ENCODE results near the gene CFAP221. TPM values are rescaled to one million over a fixed set of nuclear protein-coding genes. Genes with fewer than 3 reads are reported as not detected.

CFAP221 gene
- total and polyA plus RNA-seq, 2 experiments from 2014 or later: 0.42 to 0.65 TPM

DNA sequence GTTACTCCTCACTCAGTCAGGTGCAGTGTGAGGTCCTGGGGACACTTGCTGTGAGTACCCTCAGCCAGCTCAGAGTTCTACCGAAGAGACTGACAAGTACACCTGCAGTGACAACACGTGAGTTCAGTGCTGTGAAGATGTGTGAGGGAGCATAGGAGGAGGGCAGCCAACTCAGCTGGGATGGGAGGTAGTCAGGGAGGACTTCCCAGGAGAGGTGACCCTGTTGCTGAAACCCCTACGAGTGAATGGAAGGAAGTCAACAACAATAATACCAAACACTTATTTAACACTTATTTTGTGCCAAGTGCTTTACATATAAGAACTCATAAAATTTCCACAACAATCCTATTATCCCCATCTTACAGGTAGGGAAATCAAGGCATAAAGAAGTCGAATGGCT, 145.0 kb downstream of the CFAP221 start:
- no peak for TF ChIP-seq CREB1 (CRISPR knock-in tag; IDR thresholded peaks at IDR 0.05; ENCODE audit: low read depth)
- no peak for TF ChIP-seq EZH2phosphoT487 (IDR thresholded peaks at IDR 0.05; ENCODE audit: unreplicated experiment)
- TF ChIP-seq JUNB (IDR thresholded peaks at IDR 0.05; ENCODE audit: unreplicated experiment): no peak
- no peak for TF ChIP-seq NANOG (IDR thresholded peaks at IDR 0.05; ENCODE audit: borderline replicate concordance)
- no peak for TF ChIP-seq ZNF114 (CRISPR knock-in tag; IDR thresholded peaks at IDR 0.05)
- no peak for TF ChIP-seq POLR2AphosphoS5 (IDR thresholded peaks at IDR 0.05; ENCODE audit: low read depth)
- TF ChIP-seq, protein P1, sequence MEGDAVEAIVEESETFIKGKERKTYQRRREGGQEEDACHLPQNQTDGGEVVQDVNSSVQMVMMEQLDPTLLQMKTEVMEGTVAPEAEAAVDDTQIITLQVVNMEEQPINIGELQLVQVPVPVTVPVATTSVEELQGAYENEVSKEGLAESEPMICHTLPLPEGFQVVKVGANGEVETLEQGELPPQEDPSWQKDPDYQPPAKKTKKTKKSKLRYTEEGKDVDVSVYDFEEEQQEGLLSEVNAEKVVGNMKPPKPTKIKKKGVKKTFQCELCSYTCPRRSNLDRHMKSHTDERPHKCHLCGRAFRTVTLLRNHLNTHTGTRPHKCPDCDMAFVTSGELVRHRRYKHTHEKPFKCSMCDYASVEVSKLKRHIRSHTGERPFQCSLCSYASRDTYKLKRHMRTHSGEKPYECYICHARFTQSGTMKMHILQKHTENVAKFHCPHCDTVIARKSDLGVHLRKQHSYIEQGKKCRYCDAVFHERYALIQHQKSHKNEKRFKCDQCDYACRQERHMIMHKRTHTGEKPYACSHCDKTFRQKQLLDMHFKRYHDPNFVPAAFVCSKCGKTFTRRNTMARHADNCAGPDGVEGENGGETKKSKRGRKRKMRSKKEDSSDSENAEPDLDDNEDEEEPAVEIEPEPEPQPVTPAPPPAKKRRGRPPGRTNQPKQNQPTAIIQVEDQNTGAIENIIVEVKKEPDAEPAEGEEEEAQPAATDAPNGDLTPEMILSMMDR (conservative IDR thresholded peaks at IDR 0.05; ENCODE audit: low read depth in 2 of 2): no peak
- H3K27ac Mint-ChIP-seq: no peak overlapping the region
- no peak overlapping the region for H3K4me2 ChIP-seq
- ATAC-seq (no peak), DNase-seq (ENCODE audit: low spot score) (no peak)
- peaks cover 4% of the 10 kb centered on the region; the same call in 2 of the 3 replicates for H3K36me3 Mint-ChIP-seq (ENCODE audit: low read depth)
- H3K4me1 ChIP-seq (ENCODE audit: insufficient read depth): 0 out of 2 replicates have a peak, but pooled peaks cover 1% of the 10 kb centered on the region
- peaks cover 7% of the 10 kb centered on the region for H3K27me3 Mint-ChIP-seq (ENCODE audit: insufficient read depth, low read depth, poor library complexity)
- no peak overlapping the region for H2AFZ ChIP-seq
- no peak overlapping the region for H3K4me3 ChIP-seq
- H3K9me3 Mint-ChIP-seq: no peaks in the 10 kb centered on the region
- H3K79me2 ChIP-seq (replicated peaks; ENCODE audit: insufficient read depth): no peaks in the 10 kb centered on the region
- no peak overlapping the region for H3K27ac ChIP-seq (ENCODE audit: low read depth)
- no peaks in the 10 kb centered on the region; the same call in 1 of the 2 replicates for H4K20me1 ChIP-seq (replicated peaks; ENCODE audit: insufficient read depth)
- H3K4me3 Mint-ChIP-seq: no peak overlapping the region
- H3F3A ChIP-seq (replicated peaks; ENCODE audit: low read depth): no peaks in the 10 kb centered on the region
- peaks cover 9% of the 10 kb centered on the region for H3K4me1 Mint-ChIP-seq
- H3K36me3 ChIP-seq (ENCODE audit: insufficient read depth): no peaks in the 10 kb centered on the region
- no peaks in the 10 kb centered on the region for H3K9me2 ChIP-seq (ENCODE audit: insufficient read depth)
- no peaks in the 10 kb centered on the region for H3K27me3 ChIP-seq (ENCODE audit: insufficient read depth)

DNA sequence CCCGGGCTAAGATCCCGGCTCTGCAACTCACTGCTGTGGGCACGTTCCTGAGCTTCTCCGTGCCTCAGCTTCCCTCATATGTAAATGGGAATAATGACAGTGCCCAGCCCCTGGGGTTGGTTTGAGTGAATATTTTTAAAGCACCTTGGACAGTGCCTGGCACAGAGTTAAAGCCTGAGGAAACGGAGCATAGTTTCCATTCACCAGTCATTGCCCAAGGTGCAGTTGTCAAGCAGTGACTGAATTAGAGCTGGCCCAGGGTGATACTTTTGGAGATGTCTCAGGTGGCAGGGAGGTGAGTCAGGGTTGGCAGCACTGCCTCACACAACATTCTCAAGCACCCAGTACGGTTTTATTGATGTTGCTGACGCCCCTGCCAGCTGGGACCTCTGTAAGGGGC, 146.9 kb downstream of the CFAP221 start:
- Histone ChIP-seq H3K4me3 (no peak overlapping the region), H2AFZ (no peak overlapping the region), H3K4me1 (ENCODE audit: insufficient read depth) (peaks cover 13% of the 10 kb centered on the region; the same call in 1 of the 2 replicates), H3F3A (replicated peaks; ENCODE audit: low read depth) (peaks cover 3% of the 10 kb centered on the region; the same call in 1 of the 2 replicates), H3K36me3 (ENCODE audit: insufficient read depth) (no peaks in the 10 kb centered on the region), H4K20me1 (replicated peaks; ENCODE audit: insufficient read depth) (no peaks in the 10 kb centered on the region), H3K79me2 (replicated peaks; ENCODE audit: insufficient read depth) (no peaks in the 10 kb centered on the region), H3K4me2 (no peak overlapping the region), H3K9me2 (ENCODE audit: insufficient read depth) (no peaks in the 10 kb centered on the region), H3K27me3 (ENCODE audit: insufficient read depth) (no peaks in the 10 kb centered on the region), H3K27ac (ENCODE audit: low read depth) (no peak overlapping the region)
- DNase-seq (ENCODE audit: low spot score) (no peak), ATAC-seq (no peak)
- Mint-ChIP-seq H3K9me3 (no peaks in the 10 kb centered on the region), H3K4me1 (peaks cover 21% of the 10 kb centered on the region), H3K4me3 (no peak overlapping the region), H3K27ac (no peak overlapping the region), H3K27me3 (ENCODE audit: insufficient read depth, low read depth, poor library complexity) (peaks cover 7% of the 10 kb centered on the region), H3K36me3 (ENCODE audit: low read depth) (peaks cover 4% of the 10 kb centered on the region; the same call in 2 of the 3 replicates)
- TF ChIP-seq ZNF114 (CRISPR knock-in tag; IDR thresholded peaks at IDR 0.05) (no peak), POLR2AphosphoS5 (IDR thresholded peaks at IDR 0.05; ENCODE audit: low read depth) (no peak), JUNB (IDR thresholded peaks at IDR 0.05; ENCODE audit: unreplicated experiment) (no peak)
- TF ChIP-seq, protein P2, sequence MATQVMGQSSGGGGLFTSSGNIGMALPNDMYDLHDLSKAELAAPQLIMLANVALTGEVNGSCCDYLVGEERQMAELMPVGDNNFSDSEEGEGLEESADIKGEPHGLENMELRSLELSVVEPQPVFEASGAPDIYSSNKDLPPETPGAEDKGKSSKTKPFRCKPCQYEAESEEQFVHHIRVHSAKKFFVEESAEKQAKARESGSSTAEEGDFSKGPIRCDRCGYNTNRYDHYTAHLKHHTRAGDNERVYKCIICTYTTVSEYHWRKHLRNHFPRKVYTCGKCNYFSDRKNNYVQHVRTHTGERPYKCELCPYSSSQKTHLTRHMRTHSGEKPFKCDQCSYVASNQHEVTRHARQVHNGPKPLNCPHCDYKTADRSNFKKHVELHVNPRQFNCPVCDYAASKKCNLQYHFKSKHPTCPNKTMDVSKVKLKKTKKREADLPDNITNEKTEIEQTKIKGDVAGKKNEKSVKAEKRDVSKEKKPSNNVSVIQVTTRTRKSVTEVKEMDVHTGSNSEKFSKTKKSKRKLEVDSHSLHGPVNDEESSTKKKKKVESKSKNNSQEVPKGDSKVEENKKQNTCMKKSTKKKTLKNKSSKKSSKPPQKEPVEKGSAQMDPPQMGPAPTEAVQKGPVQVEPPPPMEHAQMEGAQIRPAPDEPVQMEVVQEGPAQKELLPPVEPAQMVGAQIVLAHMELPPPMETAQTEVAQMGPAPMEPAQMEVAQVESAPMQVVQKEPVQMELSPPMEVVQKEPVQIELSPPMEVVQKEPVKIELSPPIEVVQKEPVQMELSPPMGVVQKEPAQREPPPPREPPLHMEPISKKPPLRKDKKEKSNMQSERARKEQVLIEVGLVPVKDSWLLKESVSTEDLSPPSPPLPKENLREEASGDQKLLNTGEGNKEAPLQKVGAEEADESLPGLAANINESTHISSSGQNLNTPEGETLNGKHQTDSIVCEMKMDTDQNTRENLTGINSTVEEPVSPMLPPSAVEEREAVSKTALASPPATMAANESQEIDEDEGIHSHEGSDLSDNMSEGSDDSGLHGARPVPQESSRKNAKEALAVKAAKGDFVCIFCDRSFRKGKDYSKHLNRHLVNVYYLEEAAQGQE (IDR thresholded peaks at IDR 0.05; ENCODE audit: unreplicated experiment): peak; percentile 47

Measured in GM23338 (cell line).